CD4-positive, CD25-positive, alpha-beta regulatory T cell (primary cell): Measurements from ENCODE around the gene LBHD1. TPM values are rescaled to one million over a fixed set of nuclear protein-coding genes. Genes with fewer than 3 reads are reported as not detected.
"Not testable (repeated sequence)": the region's sequence is repeated elsewhere in the genome, so short reads cannot be mapped to it uniquely, and the experiment has no call there.

ENCODE experiments used
- ATAC-seq, 2 donors: fragments of 150-1000 bp; cut with Tn5 transposase; one replicate each; pipeline ENCODE4 v1.10.0; 2021; ENCODE audit warnings: low read depth in 2 of 2, moderate number of reproducible peaks in 2 of 2, moderate library complexity in 1 of 2
- DNase-seq, 3 donors: peaks; one replicate each; pipeline versions ENCODE4 v3.0.0 to v3.0.0-alpha.2; 2012 to 2022; ENCODE audit warnings: mixed read lengths in 1 of 3
- H3K27ac ChIP-seq: one replicate; pipeline ENCODE4 v1.7.0; 2013; ENCODE audit warnings: mild to moderate bottlenecking, low read length; ENCODE audit not compliant: insufficient read depth, poor library complexity, severe bottlenecking
- H3K27me3 ChIP-seq: one replicate; pipeline ENCODE4 v1.7.0; 2013; ENCODE audit warnings: low read length; ENCODE audit not compliant: control insufficient read depth, insufficient read depth
- H3K36me3 ChIP-seq: one replicate; pipeline ENCODE4 v1.7.0; 2013; ENCODE audit warnings: mild to moderate bottlenecking, low read length, moderate library complexity; ENCODE audit not compliant: control insufficient read depth, insufficient read depth
- H3K4me1 ChIP-seq: 2 replicates; pipeline ENCODE4 v1.7.0; 2013; ENCODE audit warnings: mild to moderate bottlenecking, low read length; ENCODE audit not compliant: insufficient read depth, control insufficient read depth, poor library complexity, severe bottlenecking
- H3K4me3 ChIP-seq: one replicate; pipeline ENCODE4 v1.7.0; 2013; ENCODE audit warnings: low read depth, mild to moderate bottlenecking, low read length, moderate library complexity
- H3K9me3 ChIP-seq, 2 experiments: 1 replicate in 1 of 2; 2 replicates in 1 of 2; pipeline ENCODE4 v1.7.0; 2013; ENCODE audit warnings: low read length in 2 of 2, mild to moderate bottlenecking in 1 of 2, moderate library complexity in 1 of 2; ENCODE audit not compliant: control insufficient read depth in 2 of 2
- H3K27ac Mint-ChIP-seq, 3 donors: one replicate each; pipeline ENCODE4 v1.8.0; 2020 to 2022; ENCODE audit warnings: mild to moderate bottlenecking in 3 of 3, mixed read lengths in 3 of 3, moderate library complexity in 2 of 3
- H3K27me3 Mint-ChIP-seq: one replicate; pipeline ENCODE4 v1.8.0; 2022; ENCODE audit warnings: mild to moderate bottlenecking, mixed read lengths
- H3K36me3 Mint-ChIP-seq: one replicate; pipeline ENCODE4 v1.8.0; 2020; ENCODE audit warnings: mixed read lengths
- H3K4me1 Mint-ChIP-seq, 4 donors: one replicate each; pipeline ENCODE4 v1.8.0; 2020 to 2022; ENCODE audit warnings: mixed read lengths in 4 of 4, mild to moderate bottlenecking in 1 of 4
- H3K4me3 Mint-ChIP-seq, 4 donors: one replicate each; pipeline ENCODE4 v1.8.0; 2020 to 2022; ENCODE audit warnings: mild to moderate bottlenecking in 4 of 4, mixed read lengths in 4 of 4, moderate library complexity in 3 of 4
- H3K9me3 Mint-ChIP-seq, 7 donors: one replicate each; pipeline ENCODE4 v1.8.0; 2020 to 2022; ENCODE audit warnings: mixed read lengths in 7 of 7, mild to moderate bottlenecking in 3 of 7, moderate library complexity in 2 of 7
- polyA plus RNA-seq, 4 donors: library from polyadenylated mRNA; unstranded; fragments of 300-500 nt; fragmentation: Illumina TruSeq; gene quantifications; one replicate each; pipeline ENCODE4 v1.2.3, GENCODE V29; 2021
- total RNA-seq: library from RNA; stranded (reverse); gene quantifications from one replicate; pipeline ENCODE4 v1.2.3, GENCODE V29; 2022

LBHD1 gene
- total and polyA plus RNA-seq, 5 donors from 2014 or later: 1.8 to 9.9 (median 2.2) TPM

GRCh38 chr11:62706850-62707247 lies 34.8 kb upstream of the LBHD1 start:
- no peaks in the 10 kb centered on the region for H3K27me3 ChIP-seq
- H3K27me3 Mint-ChIP-seq: no peaks in the 10 kb centered on the region
- H3K36me3 ChIP-seq: peaks cover 4% of the 10 kb centered on the region
- H3K27ac Mint-ChIP-seq: peak overlapping the region; percentile 5 to 76 (median 76)
- ATAC-seq: no peak
- peak overlapping the region; percentile 83 for H3K27ac ChIP-seq
- H3K4me3 Mint-ChIP-seq: peak overlapping the region; percentile 91 to 93 (median 92)
- peaks cover 0 to 53% (median 22%) of the 10 kb centered on the region in 4 donors for H3K4me1 Mint-ChIP-seq
- no peaks in the 10 kb centered on the region for H3K9me3 ChIP-seq
- H3K9me3 Mint-ChIP-seq: no peaks in the 10 kb centered on the region
- peak overlapping the region; percentile 46 for H3K4me3 ChIP-seq
- no peak for DNase-seq
- H3K4me1 ChIP-seq: peaks cover 41% of the 10 kb centered on the region
- no peaks in the 10 kb centered on the region for H3K36me3 Mint-ChIP-seq

GRCh38 chr11:62705880-62706849 lies 34.1 kb upstream of the LBHD1 start:
- Mint-ChIP-seq H3K36me3 (no peaks in the 10 kb centered on the region), H3K27me3 (no peaks in the 10 kb centered on the region), H3K4me3 (peak overlapping the region; percentile 91 to 93 (median 92)), H3K27ac (peak overlapping the region; percentile 56 to 92 (median 86)), H3K4me1 (peaks cover 0 to 53% (median 22%) of the 10 kb centered on the region in 4 donors), H3K9me3 (no peaks in the 10 kb centered on the region)
- Histone ChIP-seq H3K27me3 (no peaks in the 10 kb centered on the region), H3K27ac (peak overlapping the region; percentile 83), H3K9me3 (no peaks in the 10 kb centered on the region), H3K4me1 (peaks cover 41% of the 10 kb centered on the region), H3K4me3 (peak overlapping the region; percentile 86), H3K36me3 (no peaks in the 10 kb centered on the region)
- ATAC-seq (peak; percentile 66 to 75), DNase-seq (peak; percentile 91 to 94 (median 93))

DNA sequence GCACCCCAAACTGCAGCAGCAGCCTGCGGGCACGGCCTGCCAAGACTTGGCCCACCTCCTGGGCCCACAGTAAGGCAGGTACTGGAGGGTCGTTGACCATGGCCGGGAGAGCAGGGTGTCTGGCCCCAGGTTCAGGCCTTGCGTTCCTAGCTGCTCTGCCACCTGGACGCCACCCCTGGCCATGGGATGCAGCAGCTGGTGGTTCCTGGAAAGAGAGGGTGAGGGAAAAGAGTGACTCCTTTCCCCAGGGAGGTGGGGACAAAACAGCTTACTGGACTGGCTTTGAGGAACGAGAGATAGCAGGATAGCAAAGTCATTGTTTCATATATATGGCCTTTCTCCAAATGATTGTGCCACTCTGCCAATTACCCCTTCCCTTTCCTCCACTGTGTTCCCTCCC lies 33.3 kb upstream of the LBHD1 start:
- Histone ChIP-seq H3K4me1 (peaks cover 38% of the 10 kb centered on the region), H3K36me3 (no peaks in the 10 kb centered on the region), H3K4me3 (peak overlapping the region; percentile 86), H3K27ac (peak overlapping the region; percentile 83), H3K9me3 (no peaks in the 10 kb centered on the region), H3K27me3 (no peaks in the 10 kb centered on the region)
- DNase-seq (no peak), ATAC-seq (no peak)
- Mint-ChIP-seq H3K27ac (peak overlapping the region; percentile 56 to 92 (median 86)), H3K27me3 (no peaks in the 10 kb centered on the region), H3K4me1 (peaks cover 0 to 49% (median 22%) of the 10 kb centered on the region in 4 donors), H3K36me3 (no peaks in the 10 kb centered on the region), H3K4me3 (peak overlapping the region; percentile 90 to 93 (median 91)), H3K9me3 (no peaks in the 10 kb centered on the region)

DNA sequence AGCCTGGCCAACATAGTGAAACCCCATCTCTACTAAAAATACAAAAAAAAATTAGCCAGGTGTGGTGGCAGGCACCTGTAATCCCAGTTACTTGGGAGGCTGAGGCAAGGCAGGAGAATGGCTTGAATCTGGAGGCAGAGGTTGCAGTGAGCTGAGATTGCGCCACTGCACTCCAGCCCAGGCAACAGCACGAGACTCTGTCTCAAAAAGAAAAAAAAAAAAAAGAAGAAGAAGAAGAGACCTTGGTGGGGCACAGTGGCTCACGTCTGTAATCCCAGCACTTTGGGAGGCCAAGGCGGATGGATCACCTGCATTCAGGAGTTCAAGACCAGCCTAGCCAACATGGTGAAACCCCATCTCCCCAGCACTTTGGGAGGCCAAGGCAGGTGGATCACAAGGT lies 31.9 kb upstream of the LBHD1 start:
- not testable (repeated sequence) for ATAC-seq, H3K27ac ChIP-seq, DNase-seq, H3K27me3 ChIP-seq, H3K9me3 Mint-ChIP-seq, H3K4me3 ChIP-seq, H3K36me3 ChIP-seq, H3K4me3 Mint-ChIP-seq, H3K9me3 ChIP-seq, H3K27me3 Mint-ChIP-seq, H3K36me3 Mint-ChIP-seq, H3K27ac Mint-ChIP-seq
- peaks cover 0 to 35% (median 18%) of the 10 kb centered on the region in 4 donors for H3K4me1 Mint-ChIP-seq
- peaks cover 27% of the 10 kb centered on the region for H3K4me1 ChIP-seq

DNA sequence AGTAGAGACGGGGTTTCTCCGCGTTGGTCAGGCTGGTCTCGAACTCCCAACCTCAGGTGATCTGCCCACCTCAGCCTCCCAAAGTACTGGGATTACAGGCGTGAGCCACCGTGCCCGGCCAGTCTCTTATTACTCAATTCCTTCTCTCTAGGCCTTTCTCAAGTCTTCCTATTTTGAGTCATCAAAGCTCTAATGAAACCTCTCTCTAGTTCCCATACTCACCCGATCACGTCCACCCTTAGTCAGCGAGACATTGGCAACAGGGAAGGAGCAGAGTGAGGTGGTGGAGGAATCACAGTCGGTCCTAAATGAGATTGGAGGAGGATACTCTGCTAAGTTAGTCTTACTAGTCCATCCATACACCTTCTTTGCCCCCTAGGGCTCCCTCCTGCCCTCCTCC lies 30.2 kb upstream of the LBHD1 start:
- no peak overlapping the region for H3K27ac Mint-ChIP-seq
- Histone ChIP-seq H3K27me3 (no peaks in the 10 kb centered on the region), H3K27ac (no peak overlapping the region), H3K4me1 (peaks cover 14% of the 10 kb centered on the region), H3K4me3 (no peak overlapping the region), H3K36me3 (no peaks in the 10 kb centered on the region), H3K9me3 (no peaks in the 10 kb centered on the region)
- no peaks in the 10 kb centered on the region for H3K9me3 Mint-ChIP-seq
- H3K4me3 Mint-ChIP-seq: peak overlapping the region in 1 of 4 donors; percentile 29
- H3K36me3 Mint-ChIP-seq: no peaks in the 10 kb centered on the region
- no peaks in the 10 kb centered on the region for H3K27me3 Mint-ChIP-seq
- H3K4me1 Mint-ChIP-seq: peaks cover 0 to 21% (median 12%) of the 10 kb centered on the region in 4 donors
- no peak for ATAC-seq
- DNase-seq: no peak

- H3K4me1 ChIP-seq: no peaks in the 10 kb centered on the region
- Mint-ChIP-seq H3K9me3 (no peaks in the 10 kb centered on the region), H3K27ac (peak overlapping the region in 1 of 3 donors; percentile 52), H3K27me3 (peaks cover 3% of the 10 kb centered on the region), H3K36me3 (peaks cover 15% of the 10 kb centered on the region), H3K4me3 (peak overlapping the region in 1 of 4 donors; percentile 34), H3K4me1 (peaks cover 0 to 8% (median 7%) of the 10 kb centered on the region in 4 donors)
- DNase-seq (peak; percentile 63 to 85 (median 75)), ATAC-seq (peak; percentile 72 to 75)
- no peak overlapping the region for H3K4me3 ChIP-seq
- H3K9me3 ChIP-seq: no peaks in the 10 kb centered on the region
- H3K27ac ChIP-seq: no peak overlapping the region
- no peaks in the 10 kb centered on the region for H3K27me3 ChIP-seq
- H3K36me3 ChIP-seq: no peaks in the 10 kb centered on the region
Measured at GRCh38 chr11:62694455-62695167, 22.5 kb upstream of the LBHD1 start.

- not testable (repeated sequence) for H3K4me3 Mint-ChIP-seq, H3K9me3 Mint-ChIP-seq, H3K27ac Mint-ChIP-seq, H3K4me1 Mint-ChIP-seq, H3K4me3 ChIP-seq, ATAC-seq, H3K27me3 ChIP-seq, H3K36me3 ChIP-seq, H3K9me3 ChIP-seq, DNase-seq, H3K27me3 Mint-ChIP-seq, H3K27ac ChIP-seq, H3K4me1 ChIP-seq
- peaks cover 16% of the 10 kb centered on the region for H3K36me3 Mint-ChIP-seq
Measured at GRCh38 chr11:62693624-62694023, 21.6 kb upstream of the LBHD1 start.
